Measurements from ENCODE around the gene IL4I1. TPM values are rescaled to one million over a fixed set of nuclear protein-coding genes. Genes with fewer than 3 reads are reported as not detected.

Gene IL4I1
- polyA plus RNA-seq, 1 donor (not counting 4 experiments of a cell fraction or from before 2014, with no cell fraction given): 0.13 TPM

- DNase-seq (ENCODE audit: low read depth, low spot score) (no peak), FAIRE-seq (no peak)
- peaks cover 22% of the 10 kb centered on the region for H3K79me2 ChIP-seq (ENCODE audit: control insufficient read depth, insufficient read depth, low read length)
- H2AFZ ChIP-seq (ENCODE audit: control insufficient read depth, low read length): no peak overlapping the region
- peaks cover 13% of the 10 kb centered on the region for H3K4me1 ChIP-seq (ENCODE audit: control insufficient read depth, extremely low read depth, insufficient read depth, low read length)
- H3K9ac ChIP-seq (ENCODE audit: control insufficient read depth, extremely low read depth, insufficient read depth, low read length): no peak overlapping the region
- no peak overlapping the region for H3K4me2 ChIP-seq (ENCODE audit: control insufficient read depth, extremely low read depth, insufficient read depth, low read depth, low read length)
- H3K9me3 ChIP-seq (ENCODE audit: control insufficient read depth, low read depth, low read length): no peaks in the 10 kb centered on the region
- H3K36me3 ChIP-seq (ENCODE audit: control insufficient read depth in 2 of 2, extremely low read depth in 1 of 2, insufficient read depth in 2 of 2, low read length in 2 of 2): peaks cover 19 to 23% of the 10 kb centered on the region in 2 experiments
- peaks cover 7% of the 10 kb centered on the region for H4K20me1 ChIP-seq (ENCODE audit: control insufficient read depth, extremely low read depth, insufficient read depth, low read length)
- no peak overlapping the region for H3K4me3 ChIP-seq (ENCODE audit: control insufficient read depth in 2 of 3, extremely low read depth in 1 of 3, insufficient read depth in 2 of 3, low read depth in 1 of 3, low read length in 3 of 3)
- dilution Hi-C loops (cut with MboI; ENCODE audit: extremely low pct_ligation_motif_present, low sequenced_read_pairs): no loop called here
- H3K27ac ChIP-seq (ENCODE audit: control insufficient read depth, insufficient read depth, low read length): no peak overlapping the region
- H3K27me3 ChIP-seq (ENCODE audit: control insufficient read depth, extremely low read depth, insufficient read depth, low read length): no peaks in the 10 kb centered on the region
- no peaks in the 10 kb centered on the region for H3K9me1 ChIP-seq (ENCODE audit: control insufficient read depth, extremely low read depth, insufficient read depth, low read length)
- TF ChIP-seq CTCF (optimal IDR thresholded peaks at IDR 0.05 in 1 of 3, IDR thresholded peaks at IDR 0.05 in 1 of 3, conservative IDR thresholded peaks at IDR 0.05 in 1 of 3; ENCODE audit: extremely low read depth in 1 of 3, insufficient read depth in 2 of 3, low read length in 3 of 3): no peak
Measured at GRCh38 chr19:49855277-49855675, 41.4 kb downstream of the IL4I1 start.

- Histone ChIP-seq H3K27ac (ENCODE audit: control insufficient read depth, insufficient read depth, low read length) (no peak overlapping the region), H3K36me3 (ENCODE audit: control insufficient read depth in 2 of 2, extremely low read depth in 1 of 2, insufficient read depth in 2 of 2, low read length in 2 of 2) (peaks cover 17% of the 10 kb centered on the region in 2 experiments), H3K4me2 (ENCODE audit: control insufficient read depth, extremely low read depth, insufficient read depth, low read depth, low read length) (no peak overlapping the region), H2AFZ (ENCODE audit: control insufficient read depth, low read length) (no peak overlapping the region), H4K20me1 (ENCODE audit: control insufficient read depth, extremely low read depth, insufficient read depth, low read length) (peaks cover 7% of the 10 kb centered on the region), H3K9me3 (ENCODE audit: control insufficient read depth, low read depth, low read length) (no peaks in the 10 kb centered on the region), H3K4me1 (ENCODE audit: control insufficient read depth, extremely low read depth, insufficient read depth, low read length) (peaks cover 17% of the 10 kb centered on the region), H3K9me1 (ENCODE audit: control insufficient read depth, extremely low read depth, insufficient read depth, low read length) (no peaks in the 10 kb centered on the region), H3K9ac (ENCODE audit: control insufficient read depth, extremely low read depth, insufficient read depth, low read length) (no peak overlapping the region), H3K27me3 (ENCODE audit: control insufficient read depth, extremely low read depth, insufficient read depth, low read length) (no peaks in the 10 kb centered on the region), H3K4me3 (ENCODE audit: control insufficient read depth in 2 of 3, extremely low read depth in 1 of 3, insufficient read depth in 2 of 3, low read depth in 1 of 3, low read length in 3 of 3) (no peak overlapping the region), H3K79me2 (ENCODE audit: control insufficient read depth, insufficient read depth, low read length) (peaks cover 22% of the 10 kb centered on the region)
- dilution Hi-C loops (cut with MboI; ENCODE audit: extremely low pct_ligation_motif_present, low sequenced_read_pairs): no loop called here
- no peak for FAIRE-seq
- DNase-seq (ENCODE audit: low read depth, low spot score): no peak
- TF ChIP-seq CTCF (optimal IDR thresholded peaks at IDR 0.05 in 1 of 3, IDR thresholded peaks at IDR 0.05 in 1 of 3, conservative IDR thresholded peaks at IDR 0.05 in 1 of 3; ENCODE audit: extremely low read depth in 1 of 3, insufficient read depth in 2 of 3, low read length in 3 of 3) (no peak), EZH2 (IDR thresholded peaks at IDR 0.05; ENCODE audit: low read length) (no peak)
Measured at GRCh38 chr19:49854378-49855263, 42.1 kb downstream of the IL4I1 start.

All from keratinocyte (primary cell).